HG03354 (cell line): Measurements from ENCODE around the gene SLC25A19.

ENCODE experiments used
- ATAC-seq: cut with Tn5 transposase; IDR thresholded peaks from one replicate; pipeline ENCODE4 v1.9.1; 2021; ENCODE audit warnings: mild to moderate bottlenecking; ENCODE audit not compliant: unreplicated experiment, poor library complexity, severe bottlenecking

The SLC25A19 gene

DNA sequence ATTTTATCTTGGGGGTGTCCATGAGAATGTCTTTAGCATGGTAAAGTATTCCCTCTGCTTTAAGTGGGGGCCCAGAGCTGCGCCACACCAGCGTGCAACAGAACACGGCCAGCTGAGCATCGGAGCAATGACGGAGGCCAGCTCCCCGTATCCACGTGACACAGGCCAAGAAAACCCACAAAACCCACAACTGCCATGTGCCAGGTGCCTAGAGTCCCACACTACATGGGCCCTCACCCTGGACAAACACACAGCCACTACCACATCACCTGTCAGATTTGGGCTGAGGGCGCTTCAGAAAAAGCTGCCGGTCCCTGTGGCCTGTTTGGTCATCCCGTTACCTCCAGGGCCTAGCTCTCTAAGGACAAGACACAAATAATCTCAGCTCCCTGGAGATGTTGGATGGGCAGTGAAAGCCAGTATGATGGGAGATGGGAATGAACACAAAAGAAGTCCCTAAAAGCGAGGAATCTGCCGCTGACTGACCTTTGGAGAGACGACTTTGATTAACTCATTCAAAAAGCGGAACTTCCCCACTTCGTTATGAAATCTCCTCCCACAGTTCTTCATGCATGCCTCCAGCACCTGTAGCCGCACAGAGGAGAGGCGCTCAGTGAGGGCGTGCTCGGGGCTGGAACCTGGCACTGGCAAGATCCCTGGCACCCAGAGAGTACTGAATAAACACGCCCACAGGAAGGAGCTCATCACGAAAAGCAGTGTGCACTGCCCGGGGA, 44.9 kb downstream of the SLC25A19 start:
- no peak for ATAC-seq

DNA sequence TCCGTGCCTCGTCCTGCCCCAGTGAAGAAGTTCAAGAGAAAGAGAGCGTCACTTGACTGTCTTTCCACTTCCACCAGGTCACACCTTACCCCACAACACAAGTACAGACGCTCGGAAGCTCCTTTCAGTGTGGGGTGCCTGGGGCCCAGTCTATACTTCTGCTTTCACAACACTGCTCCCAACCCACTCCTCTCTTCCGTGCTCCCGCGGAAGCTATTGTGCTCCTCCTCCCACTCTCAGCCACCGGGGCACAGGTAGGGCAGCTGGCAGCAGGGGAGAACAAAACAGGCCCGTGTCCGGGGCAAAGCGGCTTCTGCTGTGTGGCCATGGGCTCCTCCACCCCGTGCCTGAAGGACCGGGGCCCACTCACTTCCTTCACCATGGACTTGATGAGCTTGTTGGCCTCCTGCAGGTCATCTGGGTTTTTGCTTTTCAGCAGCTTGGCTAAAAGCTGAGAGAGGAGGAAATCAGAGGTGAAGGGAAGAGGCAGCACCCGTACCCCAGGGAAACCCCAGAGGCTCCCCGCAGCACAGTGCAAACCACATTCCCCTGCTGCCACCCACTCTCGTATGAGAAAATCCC, 46.7 kb downstream of the SLC25A19 start:
- ATAC-seq: no peak

- no peak for ATAC-seq
Observed at GRCh38 chr17:75241996-75242460, 47.2 kb downstream of the SLC25A19 start.

GRCh38 chr17:75241502-75241901, 47.7 kb downstream of the SLC25A19 start:
- ATAC-seq: no peak

- no peak for ATAC-seq
Observed at GRCh38 chr17:75241143-75241430, 48.1 kb downstream of the SLC25A19 start.

- ATAC-seq: no peak
Observed at GRCh38 chr17:75240394-75241142, 48.7 kb downstream of the SLC25A19 start.

DNA sequence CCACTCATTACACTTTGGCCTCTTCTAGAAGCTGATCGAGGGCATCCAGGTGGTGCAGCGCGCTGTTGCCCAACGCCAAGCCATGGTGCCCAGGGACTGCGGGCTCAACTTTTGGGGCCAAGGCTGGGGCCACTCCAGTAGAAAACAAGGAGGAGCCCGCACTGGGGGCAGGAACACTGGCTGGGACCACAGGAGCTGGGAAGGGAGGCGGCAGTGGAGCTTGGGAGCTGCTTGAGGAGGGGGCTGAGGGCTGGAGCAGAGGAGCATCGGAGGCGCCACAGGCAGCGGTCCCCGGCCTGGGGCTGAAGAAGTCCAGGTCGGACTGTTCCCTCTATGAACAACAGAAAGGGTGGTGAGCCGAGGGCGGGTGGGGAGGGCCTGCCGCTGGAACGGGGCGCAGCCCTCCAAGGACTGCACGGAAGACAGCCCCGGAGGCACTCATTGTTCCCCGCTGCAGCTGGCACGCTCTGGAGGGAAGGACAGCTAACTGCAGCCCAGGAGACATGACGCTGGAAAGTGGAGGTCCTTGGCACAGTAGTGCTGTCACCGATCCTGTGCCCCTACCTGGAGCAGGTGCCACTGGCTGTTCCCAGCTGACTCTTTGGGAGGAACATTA, 49.3 kb downstream of the SLC25A19 start:
- ATAC-seq: no peak

DNA sequence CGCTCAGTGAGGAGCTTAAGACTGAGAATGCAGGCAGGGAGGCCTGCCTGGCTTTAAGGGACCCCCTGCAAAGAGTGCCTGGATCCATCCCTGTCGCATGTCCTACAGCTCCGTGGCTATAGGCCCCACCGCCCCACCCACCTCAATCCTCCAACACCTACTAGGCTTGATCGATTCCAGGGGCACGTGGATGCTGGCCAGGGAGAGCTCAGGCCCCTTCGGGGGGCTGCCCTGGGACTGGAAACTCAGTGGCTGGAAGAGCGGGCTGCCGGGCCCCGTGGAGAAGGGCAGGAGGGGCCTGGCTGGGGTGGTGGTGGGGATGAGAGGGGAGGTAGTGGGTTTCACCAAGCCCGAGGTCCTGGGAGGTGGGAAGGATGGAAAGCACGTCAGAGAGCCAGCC, 50.0 kb downstream of the SLC25A19 start:
- ATAC-seq: no peak

GRCh38 chr17:75238684-75239191, 50.5 kb downstream of the SLC25A19 start:
- ATAC-seq: peak; percentile 69

GRCh38 chr17:75238020-75238580, 51.1 kb downstream of the SLC25A19 start:
- ATAC-seq: no peak

DNA sequence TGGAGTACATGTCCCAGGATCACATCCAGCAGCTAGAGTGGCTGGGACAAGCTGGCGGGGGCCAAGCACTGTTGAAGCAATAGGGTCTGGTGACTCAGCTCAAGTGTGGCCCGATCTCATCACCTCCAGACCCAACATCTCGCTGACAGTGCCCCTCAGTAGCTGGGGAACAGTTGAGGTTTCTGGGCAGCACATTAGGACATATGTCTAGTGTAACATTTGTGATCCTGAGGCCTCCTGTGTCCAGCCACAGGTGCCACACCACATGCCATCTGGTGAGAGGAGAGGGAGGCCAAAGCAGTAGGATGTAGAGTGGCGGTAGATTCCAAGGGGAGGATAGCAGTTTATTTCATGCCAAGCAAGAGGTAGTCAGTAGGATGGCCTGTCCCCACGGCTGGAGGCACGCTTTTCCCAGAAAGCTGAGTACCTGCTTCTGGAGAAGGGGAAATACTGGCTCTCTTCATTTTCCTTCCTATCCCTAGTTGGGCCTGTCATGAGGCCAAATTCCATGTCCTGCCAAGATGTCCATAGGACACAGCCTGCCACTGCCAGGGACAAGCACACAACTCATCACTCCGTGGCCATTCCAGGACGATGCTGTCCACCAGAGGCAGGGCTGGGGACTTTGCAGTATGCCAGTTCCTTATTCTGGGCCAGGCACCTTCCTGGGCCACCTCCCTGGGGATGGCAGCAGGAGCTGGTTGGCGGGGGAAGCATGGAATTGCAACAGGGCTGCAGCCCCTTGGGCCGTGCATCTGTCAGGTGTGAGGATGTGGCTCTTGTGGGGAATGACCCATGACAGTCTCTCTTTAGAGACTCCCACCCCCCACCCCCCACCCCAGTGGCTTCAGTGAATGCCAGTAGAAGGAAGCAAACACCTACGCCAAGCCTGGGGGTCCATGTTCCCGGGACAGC, 51.9 kb downstream of the SLC25A19 start:
- ATAC-seq: no peak

GRCh38 chr17:75232786-75233185, 56.4 kb downstream of the SLC25A19 start:
- no peak for ATAC-seq

DNA sequence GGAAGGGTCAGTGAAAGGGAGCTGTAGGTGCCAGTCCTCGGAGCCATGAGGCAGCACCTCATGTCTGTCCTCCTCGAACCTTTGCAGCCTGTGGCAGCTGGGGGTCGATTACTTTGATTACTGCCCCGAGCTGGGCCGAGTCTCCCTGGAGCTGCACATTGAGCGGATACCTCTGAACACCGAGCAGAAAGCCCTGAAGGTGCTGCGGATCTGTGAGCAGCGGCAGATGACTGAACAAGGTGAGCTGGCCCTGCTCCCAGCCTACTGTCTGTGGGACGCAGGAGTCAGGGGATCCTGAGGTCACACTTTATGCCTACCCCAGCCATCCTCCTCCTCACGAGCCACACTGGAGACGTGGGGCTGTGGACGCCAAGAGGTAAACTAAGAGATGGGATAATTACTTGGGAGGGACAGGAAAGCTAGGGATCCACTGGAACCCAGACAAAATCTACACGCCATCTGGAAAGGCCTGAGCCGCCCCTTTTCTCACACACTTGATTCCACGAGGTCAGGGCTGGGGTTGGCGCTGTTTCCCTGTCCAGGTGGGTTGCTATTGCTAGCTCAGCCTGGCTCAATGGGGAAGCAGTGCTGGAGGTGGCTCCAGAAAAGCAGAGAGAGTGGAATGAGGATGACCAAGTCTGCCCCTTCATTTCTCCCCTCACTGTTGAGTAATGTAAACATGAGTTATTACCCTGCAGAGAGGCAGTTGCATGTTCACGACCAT, 57.3 kb downstream of the SLC25A19 start:
- no peak for ATAC-seq

DNA sequence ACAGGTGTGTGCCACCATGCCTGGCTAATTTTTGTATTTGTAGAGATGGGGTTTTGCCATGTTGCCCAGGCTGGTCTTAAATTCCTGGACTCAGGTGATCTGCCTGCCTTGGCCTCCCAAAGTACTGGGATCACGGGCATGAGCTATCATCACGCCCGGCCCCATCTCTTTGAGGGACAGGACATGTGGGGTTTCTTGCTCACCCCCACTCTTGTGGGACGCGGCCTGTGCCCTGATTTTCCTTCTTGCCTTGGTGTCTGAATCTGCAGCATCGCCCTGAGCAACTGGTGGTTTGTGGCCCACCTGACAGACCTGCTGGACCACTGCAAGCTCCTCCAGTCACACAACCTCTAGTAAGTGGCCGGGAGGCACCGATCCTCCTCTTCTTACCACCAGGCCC, 58.2 kb downstream of the SLC25A19 start:
- ATAC-seq: no peak

- ATAC-seq: no peak
Observed at GRCh38 chr17:75228847-75229246, 60.4 kb downstream of the SLC25A19 start.

DNA sequence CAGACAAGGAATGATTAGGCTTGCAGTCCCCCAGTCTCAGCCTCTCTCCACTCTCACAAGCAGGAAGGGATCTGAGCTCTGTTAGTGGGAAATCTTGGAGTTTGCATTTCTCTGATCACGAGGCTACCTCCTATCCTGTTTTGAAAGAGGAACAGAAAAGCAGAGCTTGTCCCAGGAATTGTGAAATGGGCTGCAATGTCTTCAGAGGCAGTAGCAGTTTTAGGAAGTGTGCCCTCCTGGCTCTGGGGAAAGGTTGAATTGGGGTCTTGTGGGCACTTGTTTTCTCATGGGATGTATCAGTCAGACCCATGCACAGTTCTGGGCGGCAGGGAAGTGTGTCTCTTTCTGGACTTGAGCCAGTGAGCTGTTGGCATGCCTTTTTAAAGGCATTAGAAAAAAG, 60.9 kb downstream of the SLC25A19 start:
- no peak for ATAC-seq

- ATAC-seq: no peak
Observed at GRCh38 chr17:75227729-75228128, 61.5 kb downstream of the SLC25A19 start.

DNA sequence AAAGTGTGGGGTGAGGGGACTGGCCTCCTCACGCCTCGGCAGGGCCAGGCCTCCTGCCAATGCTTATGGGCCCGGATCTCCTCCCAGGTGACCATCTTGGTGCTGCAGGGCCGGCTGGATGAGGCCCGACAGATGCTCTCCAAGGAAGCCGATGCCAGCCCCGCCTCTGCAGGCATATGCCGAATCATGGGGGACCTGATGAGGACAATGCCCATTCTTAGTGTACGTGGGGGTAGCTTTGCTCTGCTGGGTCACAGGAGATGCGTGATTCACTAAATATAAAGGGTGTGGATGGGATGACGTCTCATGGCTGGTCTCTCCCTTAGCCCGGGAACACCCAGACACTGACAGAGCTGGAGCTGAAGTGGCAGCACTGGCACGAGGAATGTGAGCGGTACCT, 64.2 kb downstream of the SLC25A19 start:
- ATAC-seq: no peak
